A549 (cell line): Measurements from ENCODE around the gene GPBAR1. TPM values are rescaled to one million over a fixed set of nuclear protein-coding genes. Genes with fewer than 3 reads are reported as not detected.

Experiments used
- ATAC-seq, 2 experiments: fragments of 200-7000 bp in 1 of 2; fragments of >200 bp in 1 of 2; cut with Nextera tagmentation in 1 of 2; cut with Tn5 transposase in 1 of 2; 3 replicates each; pipeline versions ENCODE4 v1.8.0 to v1.9.1; 2018 to 2020; ENCODE audit warnings: mild to moderate bottlenecking in 1 of 2, moderate library complexity in 1 of 2
- CTCF ChIA-PET: fragments of 300-600 bp; sonication (Branson Sonifier 250); formaldehyde crosslinking; extraction: SDS; loops from one replicate; lab custom pipeline; 2021; ENCODE audit warnings: antibody characterized with exemption, inconsistent platforms; lab: Yijun Ruan, JAX
- POLR2A ChIA-PET: fragments of 350-600 bp; formaldehyde crosslinking; extraction: SDS; loops from one replicate; lab custom pipeline; 2021; ENCODE audit warnings: antibody characterized with exemption, inconsistent platforms; lab: Yijun Ruan, JAX
- DNase-seq, 2 experiments: peaks; one replicate each; pipeline versions ENCODE4 v3.0.0 to v3.0.0-alpha.2; 2011 to 2016; ENCODE audit warnings: low read depth in 1 of 2, low spot score in 1 of 2
- FAIRE-seq: peaks from 2 replicates; lab custom pipeline; 2011; peaks lifted over from hg19 to GRCh38; lab: Jason Lieb, UNC
- H3K27ac ChIP-seq, 2 experiments: fragments of >200 bp; sonication (Bioruptor Twin); formaldehyde crosslinking; 3 replicates each; pipeline ENCODE4 v1.5.1; 2016 to 2017
- H3K4me1 ChIP-seq: fragments of >200 bp; sonication (Bioruptor Twin); formaldehyde crosslinking; 3 replicates; pipeline ENCODE4 v1.6.1; 2016
- H3K4me2 ChIP-seq: fragments of >200 bp; sonication (Bioruptor Twin); formaldehyde crosslinking; 3 replicates; pipeline ENCODE4 v1.6.1; 2016
- H3K4me3 ChIP-seq: fragments of >200 bp; sonication (Bioruptor Twin); formaldehyde crosslinking; 3 replicates; pipeline ENCODE4 v1.5.1; 2016
- H3K9me3 ChIP-seq: fragments of >200 bp; sonication (Bioruptor Twin); formaldehyde crosslinking; 3 replicates; pipeline ENCODE4 v1.6.1; 2016
- BCL3 ChIP-seq: fragments of >200 bp; sonication (Bioruptor Twin); formaldehyde crosslinking; IDR thresholded peaks from 3 replicates; pipeline ENCODE4 v1.6.1; 2016
- CBX2 ChIP-seq: fragments of 200-600 bp; sonication (generic); IDR thresholded peaks from 2 replicates; pipeline ENCODE4 v1.6.1; 2016; ENCODE audit warnings: low read depth, mild to moderate bottlenecking, borderline replicate concordance
- CEBPB ChIP-seq, 2 experiments: fragments of >200 bp in 1 of 2; sonication (Bioruptor Twin) in 1 of 2; formaldehyde crosslinking in 1 of 2; IDR thresholded peaks; 2 replicates each; pipeline ENCODE4 v1.6.1; 2012 to 2016
- CTCF ChIP-seq: fragments of >200 bp; sonication (Bioruptor Twin); formaldehyde crosslinking; IDR thresholded peaks from 3 replicates; pipeline ENCODE4 v1.5.1; 2016
- EHMT2 ChIP-seq: fragments of 200-600 bp; sonication (generic); IDR thresholded peaks from 2 replicates; pipeline ENCODE4 v1.6.1; 2016; ENCODE audit warnings: antibody characterized with exemption, low read depth, mild to moderate bottlenecking, moderate library complexity
- ELK1 ChIP-seq: fragments of 150-350 bp; IDR thresholded peaks from 2 replicates; pipeline ENCODE4 v1.6.1; 2014; ENCODE audit warnings: low read depth, mild to moderate bottlenecking, low read length
- FOSL2 ChIP-seq, 2 experiments: fragments of 450-650 bp in 1 of 2; fragments of >200 bp in 1 of 2; sonication (Bioruptor Twin) in 1 of 2; formaldehyde crosslinking; IDR thresholded peaks; 2 replicates each; pipeline versions ENCODE4 v1.5.0 to v1.6.1; 2016 to 2020; ENCODE audit warnings: mild to moderate bottlenecking in 1 of 2, moderate library complexity in 1 of 2
- GATA3 ChIP-seq: IDR thresholded peaks from 2 replicates; pipeline ENCODE4 v1.6.1; 2012; ENCODE audit warnings: borderline replicate concordance
- HDAC2 ChIP-seq: fragments of 200-600 bp; sonication (generic); IDR thresholded peaks from 2 replicates; pipeline ENCODE4 v1.6.1; 2016
- HMGXB4 ChIP-seq: fragments of 250-450 bp; sonication (Bioruptor Pico); IDR thresholded peaks from 2 replicates; pipeline ENCODE4 v1.5.0; 2021; ENCODE audit warnings: mild to moderate bottlenecking, moderate library complexity, borderline replicate concordance
- HOXA7 ChIP-seq: fragments of 250-450 bp; sonication (Bioruptor Pico); IDR thresholded peaks from 2 replicates; pipeline ENCODE4 v1.5.0; 2020; ENCODE audit warnings: mild to moderate bottlenecking, moderate library complexity
- HOXB5 ChIP-seq: fragments of 250-450 bp; sonication (Bioruptor Pico); IDR thresholded peaks from 2 replicates; pipeline ENCODE4 v1.5.0; 2020; ENCODE audit warnings: mild to moderate bottlenecking, moderate library complexity
- JUNB ChIP-seq: fragments of >200 bp; sonication (Bioruptor Twin); formaldehyde crosslinking; IDR thresholded peaks from 2 replicates; pipeline ENCODE4 v1.6.1; 2016
- KDM1A ChIP-seq: fragments of 200-600 bp; sonication (generic); IDR thresholded peaks from 2 replicates; pipeline ENCODE4 v1.6.1; 2016; ENCODE audit warnings: low read depth, mild to moderate bottlenecking
- MAFK ChIP-seq: fragments of 450-650 bp; IDR thresholded peaks from 2 replicates; pipeline ENCODE4 v1.6.1; 2014; ENCODE audit not compliant: partially characterized antibody
- MAZ ChIP-seq: fragments of 150-350 bp; IDR thresholded peaks from 2 replicates; pipeline ENCODE4 v1.6.1; 2014; ENCODE audit warnings: antibody characterized with exemption, low read depth, low read length, borderline replicate concordance
- NPAS2 ChIP-seq: fragments of 250-450 bp; sonication (Bioruptor Pico); IDR thresholded peaks from 2 replicates; pipeline ENCODE4 v1.8.0; 2022; ENCODE audit warnings: mild to moderate bottlenecking, moderate library complexity, borderline replicate concordance
- NR3C1 ChIP-seq: fragments of >200 bp; sonication (Bioruptor Twin); formaldehyde crosslinking; IDR thresholded peaks from 3 replicates; pipeline ENCODE4 v1.6.1; 2017
- POLR2A ChIP-seq: IDR thresholded peaks from 2 replicates; pipeline ENCODE4 v1.6.1; 2012; ENCODE audit warnings: mild to moderate bottlenecking, low read length
- RARB ChIP-seq: fragments of 250-450 bp; sonication (Bioruptor Pico); IDR thresholded peaks from 2 replicates; pipeline ENCODE4 v1.8.0; 2021; ENCODE audit warnings: mild to moderate bottlenecking, moderate library complexity
- RFX5 ChIP-seq: fragments of 450-650 bp; IDR thresholded peaks from 2 replicates; pipeline ENCODE4 v1.7.1; 2014; ENCODE audit warnings: antibody characterized with exemption, mild to moderate bottlenecking, moderate library complexity
- SREBF2 ChIP-seq: fragments of 450-650 bp; IDR thresholded peaks from 2 replicates; pipeline ENCODE4 v1.6.1; 2014; ENCODE audit warnings: mild to moderate bottlenecking, moderate library complexity
- ZNF302 ChIP-seq: fragments of 250-450 bp; sonication (Bioruptor Pico); IDR thresholded peaks from 2 replicates; pipeline ENCODE4 v1.9.0; 2021; ENCODE audit warnings: inconsistent platforms, mild to moderate bottlenecking, moderate library complexity
- ZSCAN20 ChIP-seq: fragments of 250-450 bp; sonication (Bioruptor Pico); IDR thresholded peaks from 2 replicates; pipeline ENCODE4 v1.8.0; 2022; ENCODE audit warnings: mild to moderate bottlenecking, moderate library complexity
- WGBS: methylation state at CpG from one replicate; pipeline ENCODE4 v1.1.6; 2017; ENCODE audit errors: missing lambda C conversion rate; 5-methylcytosine and 5-hydroxymethylcytosine counted together
- polyA plus RNA-seq, 4 experiments: library from polyadenylated mRNA; depleted of rRNA in 3 of 4; stranded (reverse); fragments of >200 nt; fragmentation: RNase III in 1 of 4; extraction: RNeasy Plus Mini Kit Qiagen cat#74134 plus additional on column Dnase treatment in 1 of 4; gene quantifications; 2 replicates in 3 of 4; 3 replicates in 1 of 4; pipeline ENCODE4 v1.2.3, GENCODE V29; 2011 to 2017
- TF ChIP-seq, protein P1 (sequence below): IDR thresholded peaks from 2 replicates; pipeline ENCODE4 v1.6.1; 2012; ENCODE audit warnings: low read depth, borderline replicate concordance
- TF ChIP-seq, protein P2 (sequence below): fragments of >200 bp; sonication (Bioruptor Twin); formaldehyde crosslinking; IDR thresholded peaks from 2 replicates; pipeline ENCODE4 v1.6.1; 2016
- TF ChIP-seq, protein P3 (sequence below): fragments of 450-650 bp; IDR thresholded peaks from 2 replicates; pipeline ENCODE4 v1.6.1; 2014; ENCODE audit warnings: antibody characterized with exemption

GPBAR1 gene
- polyA plus RNA-seq, 2 of the 4 experiments (the other 2 are of a cell fraction) = 0.06 to 0.12 TPM

GRCh38 chr2:218223046-218223445 lies 37.8 kb upstream of the GPBAR1 start:
- ChIA-PET POLR2A (no interaction called here), CTCF (interaction anchor here (1.0 kb wide), 1 partner anchor 48 kb away, joined by 4 read pairs; the partner anchor contains the start of gene PNKD)
- no peak for FAIRE-seq
- WGBS = 89% methylated on average over 5 of the region's 5 CpGs
- no peak for ATAC-seq
- H3K4me1 ChIP-seq = peaks cover 30% of the 10 kb centered on the region
- H3K4me2 ChIP-seq = no peak overlapping the region
- no peak overlapping the region for H3K4me3 ChIP-seq
- TF ChIP-seq HMGXB4 (CRISPR knock-in tag) (no peak), NPAS2 (CRISPR knock-in tag) (no peak), RARB (CRISPR knock-in tag) (no peak), ZNF302 (CRISPR knock-in tag) (no peak), EHMT2 (no peak), SREBF2 (no peak), HDAC2 (no peak), JUNB (no peak), CEBPB (IDR thresholded peaks at IDR 0.05) (no peak), KDM1A (no peak)
- TF ChIP-seq, protein P1, sequence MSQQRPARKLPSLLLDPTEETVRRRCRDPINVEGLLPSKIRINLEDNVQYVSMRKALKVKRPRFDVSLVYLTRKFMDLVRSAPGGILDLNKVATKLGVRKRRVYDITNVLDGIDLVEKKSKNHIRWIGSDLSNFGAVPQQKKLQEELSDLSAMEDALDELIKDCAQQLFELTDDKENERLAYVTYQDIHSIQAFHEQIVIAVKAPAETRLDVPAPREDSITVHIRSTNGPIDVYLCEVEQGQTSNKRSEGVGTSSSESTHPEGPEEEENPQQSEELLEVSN = no peak
- TF ChIP-seq, protein P2, sequence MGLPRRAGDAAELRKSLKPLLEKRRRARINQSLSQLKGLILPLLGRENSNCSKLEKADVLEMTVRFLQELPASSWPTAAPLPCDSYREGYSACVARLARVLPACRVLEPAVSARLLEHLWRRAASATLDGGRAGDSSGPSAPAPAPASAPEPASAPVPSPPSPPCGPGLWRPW = no peak
- no peak for DNase-seq
- no peak overlapping the region for H3K27ac ChIP-seq
- H3K9me3 ChIP-seq = no peaks in the 10 kb centered on the region

GRCh38 chr2:218224186-218224585 lies 36.6 kb upstream of the GPBAR1 start:
- H3K9me3 ChIP-seq = no peaks in the 10 kb centered on the region
- no peak for TF ChIP-seq CBX2
- no peak for TF ChIP-seq NPAS2 (CRISPR knock-in tag)
- no peak for TF ChIP-seq HOXA7 (CRISPR knock-in tag)
- TF ChIP-seq RFX5 = no peak
- no peak for TF ChIP-seq MAZ
- TF ChIP-seq BCL3 = no peak
- TF ChIP-seq NR3C1 = no peak
- no peak for TF ChIP-seq MAFK
- no peak for TF ChIP-seq POLR2A
- TF ChIP-seq, protein P3, sequence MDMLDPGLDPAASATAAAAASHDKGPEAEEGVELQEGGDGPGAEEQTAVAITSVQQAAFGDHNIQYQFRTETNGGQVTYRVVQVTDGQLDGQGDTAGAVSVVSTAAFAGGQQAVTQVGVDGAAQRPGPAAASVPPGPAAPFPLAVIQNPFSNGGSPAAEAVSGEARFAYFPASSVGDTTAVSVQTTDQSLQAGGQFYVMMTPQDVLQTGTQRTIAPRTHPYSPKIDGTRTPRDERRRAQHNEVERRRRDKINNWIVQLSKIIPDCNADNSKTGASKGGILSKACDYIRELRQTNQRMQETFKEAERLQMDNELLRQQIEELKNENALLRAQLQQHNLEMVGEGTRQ = no peak
- TF ChIP-seq FOSL2 (IDR thresholded peaks at IDR 0.05) = no peak
- no peak for TF ChIP-seq FOSL2 (CRISPR knock-in tag; IDR thresholded peaks at IDR 0.05)
- TF ChIP-seq HDAC2 = no peak
- TF ChIP-seq GATA3 = no peak
- TF ChIP-seq HMGXB4 (CRISPR knock-in tag) = no peak
- TF ChIP-seq JUNB = no peak
- TF ChIP-seq ELK1 = no peak
- no peak for TF ChIP-seq CTCF
- TF ChIP-seq HOXB5 (CRISPR knock-in tag) = no peak
- no peak for TF ChIP-seq ZSCAN20 (CRISPR knock-in tag)
- no peak overlapping the region for H3K27ac ChIP-seq
- POLR2A ChIA-PET = no interaction called here
- H3K4me3 ChIP-seq = no peak overlapping the region
- ATAC-seq (no peak), FAIRE-seq (no peak), DNase-seq (no peak)
- H3K4me1 ChIP-seq = peaks cover 30% of the 10 kb centered on the region
- H3K4me2 ChIP-seq = no peak overlapping the region
- 84% methylated on average over 1 of the region's 1 CpG for WGBS
- CTCF ChIA-PET = interaction anchor here (0.8 kb wide), 1 partner anchor 21 kb away, joined by 3 read pairs; no protein-coding TSS in a partner anchor
